HG02678 (cell line): ENCODE data around the gene PRDM5.

ENCODE experiments used
- ATAC-seq: cut with Tn5 transposase; IDR thresholded peaks from one replicate; pipeline ENCODE4 v1.9.1; 2021; ENCODE audit warnings: mild to moderate bottlenecking, moderate library complexity; ENCODE audit not compliant: unreplicated experiment

PRDM5 gene

DNA sequence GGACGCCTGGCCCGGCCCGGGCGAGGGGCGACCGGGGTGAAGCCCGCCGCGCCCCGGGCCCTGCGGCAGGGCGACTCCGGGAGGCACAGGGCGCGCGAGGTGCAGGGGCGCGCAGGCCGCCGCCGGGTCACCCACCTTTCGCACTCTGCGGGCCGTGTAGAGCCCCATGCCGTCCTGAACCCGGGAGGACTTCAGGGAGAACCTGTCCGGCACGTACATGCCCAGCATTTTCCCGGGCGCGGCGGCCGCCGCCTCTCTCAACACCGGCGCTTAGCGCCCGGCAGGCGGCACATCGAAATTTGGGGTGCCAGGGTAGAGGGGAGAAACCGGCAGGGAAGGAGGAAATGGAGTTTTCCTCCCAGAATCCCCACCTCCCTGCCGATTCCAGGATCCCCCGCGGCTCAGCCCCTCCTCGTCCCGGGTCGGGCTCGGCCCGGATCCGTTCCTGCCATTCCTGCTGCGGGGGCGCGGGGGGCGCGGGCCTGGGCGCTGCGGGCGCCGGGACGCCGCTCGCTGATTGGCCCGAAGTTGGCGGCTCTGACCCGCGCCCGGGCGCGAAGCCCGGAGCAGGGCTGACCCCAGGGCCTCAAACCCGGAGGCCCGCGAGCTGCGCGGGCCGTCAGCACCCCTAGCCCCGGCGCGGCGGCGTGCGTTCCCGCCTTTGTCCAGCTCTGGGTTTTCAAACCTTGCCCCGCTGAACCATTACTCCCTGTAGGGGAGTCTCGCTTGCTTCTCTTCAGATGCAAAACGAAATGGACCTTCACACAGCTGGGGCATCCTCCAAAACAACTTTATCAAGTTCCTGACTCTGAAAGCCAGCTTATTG lies at the start of gene PRDM5:
Gene PRDM5 (minus strand): TSS at position 346 of the 826 bp plus-strand sequence. CDS start 118 bp downstream, at position 228.
- ATAC-seq, result no peak

DNA sequence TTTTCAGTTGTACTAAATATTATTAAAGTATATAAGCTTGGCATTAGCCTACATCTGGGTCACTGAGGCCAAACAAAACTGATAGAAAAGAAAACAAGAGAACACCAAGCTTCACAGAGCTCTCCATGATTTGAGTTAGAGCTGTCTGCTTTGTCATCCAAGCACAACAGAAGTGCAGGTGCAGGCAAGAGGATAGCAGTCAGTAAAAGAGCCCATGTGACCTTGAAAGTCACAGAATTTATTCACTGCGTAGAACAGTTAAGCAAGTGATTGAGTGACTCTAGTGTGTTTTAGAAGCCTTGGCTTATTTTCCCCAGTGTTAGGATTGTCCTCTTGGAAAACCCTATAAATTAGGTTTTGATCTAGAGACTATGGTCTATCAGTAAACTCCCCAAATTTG lies 49.4 kb upstream of the PRDM5 start:
- ATAC-seq, result no peak

DNA sequence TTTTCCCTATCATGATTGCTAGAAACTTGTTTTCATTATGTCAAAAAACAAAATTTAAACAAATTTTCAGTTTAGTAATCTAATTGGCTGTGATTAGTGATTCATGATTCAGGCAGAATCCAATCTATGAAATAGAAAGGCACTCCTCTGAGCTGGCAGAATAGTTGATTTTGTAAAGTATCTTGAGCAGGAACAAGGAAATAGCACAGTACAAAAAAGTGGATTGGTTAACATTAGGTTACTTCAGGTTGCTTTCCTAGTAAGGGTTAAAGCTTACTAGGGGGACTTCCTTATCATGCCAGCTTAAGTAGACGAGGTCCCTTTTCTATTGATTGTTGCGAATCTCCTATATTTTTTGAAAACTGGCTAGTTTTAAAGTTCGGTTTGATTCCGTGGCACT lies 43.4 kb upstream of the PRDM5 start:
- no peak for ATAC-seq

DNA sequence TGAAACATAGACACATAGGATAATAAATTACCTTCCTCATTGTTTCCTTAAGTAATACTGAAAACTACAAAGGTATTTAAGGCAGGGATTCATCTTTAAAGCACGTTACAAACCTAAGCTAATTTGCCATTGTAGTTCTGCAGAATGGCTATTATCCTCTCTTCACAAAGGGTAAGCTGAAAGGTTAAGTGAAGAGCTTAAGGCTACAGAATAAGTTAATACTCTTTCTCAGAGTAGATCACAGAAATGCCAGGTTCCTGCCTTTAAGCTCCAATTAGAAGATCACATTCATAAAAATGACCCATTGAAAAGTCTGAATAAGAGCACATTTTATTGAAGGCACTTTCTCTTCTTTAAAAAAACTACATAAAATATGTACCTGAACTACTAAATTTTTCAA lies 42.1 kb upstream of the PRDM5 start:
- no peak for ATAC-seq

DNA sequence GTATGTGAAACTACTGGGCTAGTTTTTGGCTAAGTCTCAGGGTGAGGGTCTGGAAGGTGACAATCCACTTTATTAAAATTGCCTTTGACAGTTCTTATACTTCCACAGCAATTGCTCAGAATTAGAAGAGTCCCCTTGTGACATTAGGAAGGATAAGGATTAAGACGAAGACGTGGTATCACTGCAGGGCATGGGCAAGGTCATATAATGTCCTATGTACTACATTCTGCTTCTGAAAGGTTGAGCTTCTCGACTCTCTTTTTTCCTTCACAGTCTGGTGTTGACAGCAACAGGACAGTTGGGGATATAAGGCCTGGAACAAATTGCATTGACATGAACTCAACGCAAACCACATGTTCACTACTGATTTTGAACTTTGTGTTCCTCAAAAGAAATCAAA lies 40.9 kb upstream of the PRDM5 start:
- ATAC-seq, result no peak

DNA sequence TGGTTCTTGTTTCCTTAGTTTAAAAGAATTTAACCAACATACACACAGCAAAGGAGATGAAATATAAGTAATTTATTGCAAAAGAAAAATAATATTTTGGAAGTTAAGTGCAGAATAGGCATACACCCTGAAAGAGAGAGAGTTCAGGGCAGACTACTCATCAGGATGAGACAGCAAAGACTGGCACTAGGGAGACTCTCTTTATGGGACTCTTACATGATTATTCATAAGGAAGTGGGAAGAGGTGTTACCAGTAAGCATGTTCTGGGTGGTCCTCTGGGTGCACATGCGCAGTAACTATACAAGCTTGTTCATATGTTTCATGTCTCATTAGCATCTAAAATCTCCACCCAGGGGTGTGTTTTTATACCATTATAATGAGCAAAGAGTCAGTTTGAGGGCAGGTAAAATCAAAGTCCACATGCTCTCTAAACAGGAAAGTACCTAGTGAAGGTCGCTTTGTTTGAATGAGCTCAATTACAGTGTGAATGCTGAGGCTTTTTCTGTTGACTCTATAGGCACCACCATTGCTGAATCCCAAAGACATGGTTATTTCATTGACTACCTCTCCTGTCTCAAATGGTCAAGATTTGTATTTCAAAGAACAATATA lies 38.2 kb upstream of the PRDM5 start:
- no peak for ATAC-seq

DNA sequence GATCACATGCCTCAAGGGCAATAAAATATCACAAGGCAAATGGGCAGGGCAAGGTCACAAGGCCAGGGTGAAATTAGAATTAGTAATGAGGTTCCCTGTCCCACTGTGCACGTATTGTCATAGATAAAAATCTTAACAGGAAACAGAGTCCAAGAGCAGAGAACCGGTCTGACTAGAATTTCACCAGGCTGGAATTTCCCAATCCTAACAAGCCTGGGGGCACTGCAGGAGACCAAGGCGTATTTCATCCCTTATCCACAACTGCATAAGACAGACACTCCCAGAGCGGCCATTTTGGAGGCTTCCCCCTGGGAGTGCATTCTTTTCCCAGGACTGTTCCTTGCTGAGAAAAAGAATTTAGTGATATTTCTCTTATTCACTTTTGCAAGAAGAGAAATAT lies 25.9 kb upstream of the PRDM5 start:
- no peak for ATAC-seq

DNA sequence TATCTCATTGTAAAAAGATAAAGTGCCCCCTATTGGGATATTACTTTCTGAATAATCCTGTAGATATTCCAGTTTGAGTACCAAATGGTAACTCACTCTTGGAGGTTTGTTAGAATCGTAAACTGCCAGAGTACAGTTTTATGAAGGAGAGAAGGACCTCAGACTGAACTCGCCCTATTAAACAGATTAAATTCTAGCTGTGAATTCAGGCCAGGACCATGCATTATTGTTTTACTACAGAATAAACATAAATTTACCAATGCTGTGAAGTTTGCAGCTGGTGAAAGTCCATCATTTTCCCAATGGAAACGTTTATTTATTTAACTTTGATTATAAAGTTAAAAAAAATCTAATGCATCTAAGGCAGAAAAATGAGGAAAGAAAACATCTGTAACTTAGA lies 20.2 kb upstream of the PRDM5 start:
- ATAC-seq, result no peak

DNA sequence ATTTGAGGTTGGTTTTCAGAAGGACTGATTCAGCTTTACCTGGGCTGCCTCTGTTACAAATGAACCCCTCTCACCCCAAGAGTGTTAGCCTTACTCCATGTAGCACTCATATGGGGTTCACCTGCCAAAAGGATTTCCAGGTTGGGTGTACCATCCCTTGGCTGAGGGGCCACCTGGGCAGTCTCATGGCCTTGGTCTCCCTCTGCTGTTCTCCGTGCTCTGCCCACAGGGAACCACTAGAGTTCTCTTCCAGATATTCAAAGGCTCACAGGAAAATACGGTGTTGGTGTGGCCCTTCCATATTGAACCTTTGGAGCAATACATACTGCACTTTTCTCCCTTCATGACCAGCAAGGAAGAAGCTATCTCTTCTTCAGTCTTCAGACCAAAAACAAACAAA lies 18.0 kb upstream of the PRDM5 start:
- ATAC-seq, result no peak

DNA sequence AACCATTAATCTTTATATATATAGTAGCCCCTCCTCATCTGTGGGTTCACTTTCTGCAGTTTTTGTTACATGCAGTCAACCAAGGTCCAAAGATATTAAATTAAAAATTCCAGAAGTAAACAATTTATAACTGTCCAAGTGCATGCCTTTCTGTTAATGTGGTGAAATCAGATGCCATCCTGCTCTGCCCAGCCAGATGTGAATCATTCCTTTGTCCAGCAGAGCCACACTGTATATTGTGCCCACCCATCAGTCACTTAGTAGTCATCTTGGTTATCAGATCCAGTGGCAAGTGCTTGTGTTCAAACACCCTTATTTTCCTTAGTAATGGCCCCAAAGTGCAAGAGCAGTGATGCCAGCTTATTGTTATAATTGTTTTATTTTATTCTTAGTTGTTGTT lies 17.2 kb upstream of the PRDM5 start:
- no peak for ATAC-seq

DNA sequence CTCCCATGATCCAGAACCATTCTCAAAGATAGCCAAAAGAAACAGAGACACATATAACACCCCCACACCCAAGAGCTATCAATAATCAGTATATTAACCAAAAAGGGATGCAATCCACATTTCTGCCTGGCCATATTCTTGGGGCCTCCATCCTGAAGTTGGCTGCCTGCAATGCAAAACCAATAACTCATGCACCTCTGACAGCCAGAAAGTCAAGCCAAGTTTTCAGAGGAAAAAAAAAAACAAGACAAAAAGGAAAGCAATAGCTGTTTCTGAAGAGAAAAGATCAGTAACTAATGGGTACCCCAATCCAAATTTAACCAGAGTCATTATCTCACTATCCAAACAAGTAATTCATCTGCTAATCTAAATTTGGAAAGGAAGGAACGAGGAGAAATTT lies 7.3 kb upstream of the PRDM5 start:
- ATAC-seq, result no peak

DNA sequence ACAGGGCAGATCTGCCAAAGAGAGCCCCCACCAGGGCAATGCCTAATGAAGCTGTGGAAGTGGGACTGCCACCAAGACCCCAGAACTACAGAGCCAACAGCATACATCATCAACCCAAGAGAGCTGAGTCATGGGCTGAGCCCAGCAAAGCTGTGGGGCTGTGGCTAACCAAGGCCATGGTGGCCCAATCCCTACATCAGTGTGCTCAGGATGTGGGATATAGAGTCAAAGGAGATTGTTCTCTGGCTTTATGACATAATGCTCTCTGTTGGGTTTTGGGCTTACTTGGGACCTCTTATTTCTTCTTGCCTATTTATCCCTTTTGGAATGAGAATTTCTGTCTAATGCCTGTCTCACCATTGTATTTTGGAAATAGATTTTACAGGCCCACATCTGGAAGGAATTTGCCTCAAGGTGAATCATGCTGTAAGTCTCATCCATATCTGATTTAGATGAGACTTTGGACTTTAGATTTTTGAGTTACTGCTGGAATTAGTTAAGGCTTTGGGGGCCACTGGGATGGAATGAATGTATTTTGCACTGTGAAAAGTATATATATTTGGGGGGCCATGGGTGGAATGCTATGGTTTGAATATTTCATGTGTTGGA lies 5.4 kb upstream of the PRDM5 start:
- no peak for ATAC-seq

DNA sequence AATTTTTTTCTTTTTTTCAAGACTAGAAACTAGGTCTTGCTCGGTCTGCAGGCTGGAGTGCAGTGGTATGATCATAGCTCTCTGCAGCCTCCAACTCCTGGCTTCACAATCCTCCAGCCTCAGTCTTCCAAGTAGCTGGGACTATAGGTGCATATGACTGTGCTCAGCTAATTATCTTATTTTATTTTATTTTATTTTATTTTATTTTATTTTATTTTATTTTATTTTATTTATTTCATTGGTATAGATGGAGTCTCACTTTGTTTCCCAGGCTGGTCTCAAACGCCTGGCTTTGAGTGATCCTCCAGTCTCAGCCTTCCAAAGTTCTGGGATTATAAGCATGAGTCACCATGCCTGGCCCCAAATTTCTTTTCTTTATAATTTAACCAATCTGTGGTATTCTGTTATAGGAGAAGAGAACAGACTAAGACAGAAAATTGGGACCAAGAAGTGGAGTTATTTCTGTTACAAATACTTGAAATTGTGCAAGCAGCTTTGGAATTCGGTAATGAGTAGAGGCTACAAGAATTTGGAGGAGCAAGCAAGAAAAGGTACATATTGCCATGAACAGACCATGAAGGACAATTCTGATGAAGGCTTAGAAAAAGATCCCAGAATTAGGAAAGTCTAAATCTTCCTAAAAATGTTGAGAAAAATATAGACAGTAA lies 4.0 kb upstream of the PRDM5 start:
- ATAC-seq, result no peak

DNA sequence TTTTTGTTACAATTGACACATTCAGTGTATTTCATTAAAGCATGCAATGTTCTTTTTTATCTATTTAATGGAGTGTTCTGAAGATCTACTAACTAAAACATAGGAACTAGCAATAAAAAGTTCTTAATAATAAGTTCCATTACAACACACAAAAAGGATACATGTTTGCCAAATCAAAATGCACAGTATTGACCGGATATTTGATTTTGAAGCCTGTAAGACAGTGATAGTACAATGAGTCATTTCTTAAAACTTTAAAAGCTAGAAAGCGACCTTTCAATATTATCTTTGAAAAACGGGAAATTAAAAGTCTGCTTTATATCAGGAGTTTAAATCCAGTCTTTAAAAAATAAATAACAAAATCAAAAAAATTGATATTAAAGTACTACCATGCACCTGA lies 2.4 kb upstream of the PRDM5 start:
- no peak for ATAC-seq

DNA sequence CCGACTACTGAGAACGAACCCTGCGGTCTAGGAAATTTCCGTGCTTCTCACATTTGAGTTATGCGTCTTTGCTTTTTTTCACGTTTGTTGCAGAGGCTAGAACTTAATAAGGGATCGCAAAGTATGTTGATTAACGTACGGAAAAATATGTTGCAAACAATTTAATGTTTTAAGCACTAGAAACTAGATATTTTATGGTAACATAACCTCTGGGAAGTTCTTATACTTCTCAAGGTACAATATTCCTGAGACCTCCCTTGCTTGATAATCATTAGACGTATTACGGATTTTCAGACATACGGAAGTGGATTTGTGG lies 639 bp upstream of the PRDM5 start:
- ATAC-seq, result no peak

DNA sequence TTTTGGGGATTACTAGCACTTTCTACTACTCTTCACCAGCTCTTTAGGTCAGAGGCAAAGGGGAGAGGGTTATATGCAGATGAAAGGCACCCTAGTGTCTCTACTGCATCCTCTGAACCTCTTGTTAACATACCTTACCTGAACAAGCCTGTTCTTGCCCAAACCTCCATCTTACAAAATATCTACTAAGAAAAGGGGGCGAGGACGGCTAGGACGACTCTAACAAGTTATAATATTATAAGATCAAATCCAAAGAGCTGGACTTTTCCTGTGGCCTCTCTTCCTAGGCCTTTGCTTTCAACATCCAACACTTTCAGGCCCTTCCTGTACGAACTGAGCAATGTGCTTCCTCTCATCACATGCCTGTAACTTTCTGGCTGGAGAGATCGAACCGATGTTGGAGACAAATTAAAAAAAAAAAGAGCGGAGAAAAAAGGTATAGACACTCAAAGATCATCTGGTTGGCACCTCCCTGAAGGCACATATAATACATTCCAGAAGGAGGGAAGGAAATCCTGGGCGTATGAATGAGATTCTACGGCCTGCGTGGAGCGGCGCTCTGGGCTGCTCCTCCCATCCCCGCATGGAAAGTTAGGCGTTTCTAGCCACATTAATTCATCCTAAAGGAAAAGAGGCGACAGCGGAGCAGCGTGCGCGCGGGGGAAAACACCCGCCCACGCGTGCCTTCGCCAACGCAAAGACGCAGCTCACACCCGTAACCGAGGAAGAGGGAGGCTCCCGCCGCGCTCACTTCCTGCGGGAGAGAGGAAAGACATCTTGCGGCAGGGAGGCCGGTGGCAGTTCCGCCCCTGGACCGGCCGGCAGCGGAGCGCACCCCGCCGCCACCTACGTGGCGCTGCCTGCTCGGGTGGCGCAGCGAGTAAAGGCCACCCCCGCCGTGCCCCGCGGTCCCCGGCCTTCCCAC lies 808 bp downstream of the PRDM5 start:
- no peak for ATAC-seq

DNA sequence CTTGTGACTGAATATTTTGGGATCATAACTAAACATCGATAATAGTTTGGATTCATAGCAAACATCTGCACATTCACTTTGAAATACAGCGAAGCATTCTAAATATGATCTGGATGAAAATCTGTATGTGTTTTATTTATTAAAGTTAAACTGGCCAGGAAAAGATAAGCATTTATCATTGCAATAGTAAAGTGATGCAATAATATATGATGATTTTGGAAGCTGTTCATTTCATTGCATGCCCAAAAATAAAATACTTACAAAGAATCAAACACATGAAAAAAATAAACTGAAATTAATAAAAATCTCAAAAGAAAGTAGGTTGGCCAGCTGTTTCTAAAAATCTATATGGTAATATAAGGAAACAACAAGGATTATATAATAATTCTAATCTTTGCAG lies 1.9 kb downstream of the PRDM5 start:
- no peak for ATAC-seq

DNA sequence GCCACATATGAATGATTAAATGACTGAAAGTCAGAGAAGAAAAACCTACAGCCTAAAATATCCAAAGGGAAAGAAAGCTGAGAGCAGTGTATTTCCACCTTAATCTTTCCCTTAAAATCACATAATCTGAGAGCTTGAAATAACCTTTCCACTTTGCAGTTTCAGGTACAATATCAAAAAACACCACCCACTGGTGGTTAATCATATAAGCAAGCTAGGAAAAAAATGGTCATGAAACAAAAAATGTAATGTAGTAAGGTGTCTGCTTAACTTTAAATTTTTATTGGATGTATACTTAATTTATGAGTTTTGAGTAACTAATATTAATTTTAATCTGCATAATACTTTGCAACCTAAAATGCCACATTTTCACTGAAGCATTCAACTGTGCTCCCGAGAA lies 3.2 kb downstream of the PRDM5 start:
- ATAC-seq, result no peak

DNA sequence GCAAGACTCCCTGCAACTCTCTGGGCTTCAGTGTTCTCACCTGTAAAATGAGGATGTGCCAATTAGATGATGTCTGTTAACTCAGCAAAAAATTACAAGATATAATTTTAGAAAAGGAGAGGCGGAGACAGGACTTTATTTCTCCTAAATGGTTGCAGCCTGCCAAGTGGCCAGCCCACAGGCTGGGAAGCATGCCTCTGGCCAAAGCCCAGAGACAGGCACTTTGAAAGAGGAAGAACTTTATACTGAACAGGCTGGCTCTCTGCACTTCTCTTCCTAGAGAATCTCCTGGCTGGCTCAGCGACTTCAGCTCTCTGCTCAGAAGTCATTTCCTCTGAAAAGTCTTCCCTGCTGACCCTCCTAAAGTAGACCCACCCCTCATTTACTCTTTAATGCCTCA lies 3.7 kb downstream of the PRDM5 start:
- ATAC-seq, result no peak

DNA sequence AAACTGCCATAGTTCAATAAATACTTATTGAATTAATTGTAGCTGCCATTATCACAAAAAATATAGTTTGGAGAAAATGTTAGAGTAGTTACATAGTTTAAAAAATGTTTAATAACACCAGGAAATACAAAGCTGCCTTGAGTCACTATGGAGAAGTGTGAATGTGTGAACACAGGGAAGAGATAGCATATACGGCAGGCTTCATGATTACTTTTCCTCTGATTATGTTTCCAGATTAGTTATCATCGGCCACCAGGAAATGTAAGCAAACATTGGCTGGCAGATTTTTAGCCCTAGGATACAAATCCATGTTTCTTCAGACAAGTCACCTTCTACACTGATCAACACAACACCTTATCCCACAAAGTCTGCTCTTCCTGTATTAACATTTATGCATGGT lies 4.4 kb downstream of the PRDM5 start:
- no peak for ATAC-seq

DNA sequence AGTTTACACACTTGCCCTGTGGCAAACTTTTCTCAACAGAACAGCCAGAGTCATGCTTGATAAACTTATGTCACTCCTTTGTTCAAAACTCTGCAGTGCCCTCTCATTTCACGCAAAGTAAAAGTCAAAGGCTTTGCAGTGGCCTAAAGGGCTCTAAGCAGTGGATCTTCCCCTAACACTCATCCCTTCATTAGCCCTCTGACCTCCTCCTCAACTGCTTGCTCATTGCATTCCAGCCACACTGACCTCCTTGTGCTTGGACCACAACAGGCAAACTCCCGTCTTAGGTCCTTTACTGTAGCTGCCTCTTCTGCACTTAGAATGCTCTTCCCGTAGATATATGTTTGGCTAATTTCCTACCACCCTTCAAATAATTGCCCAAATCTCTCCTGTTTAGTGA lies 5.6 kb downstream of the PRDM5 start:
- no peak for ATAC-seq
